ENCODE results near the gene PAXX.

The PAXX gene

GRCh38 chr9:137015540-137015930 lies 23.3 kb downstream of the PAXX start:
- in situ Hi-C loops (cut with MboI; ENCODE audit: low sequenced_read_pairs), result no loop called here

- in situ Hi-C loops (cut with MboI; ENCODE audit: low sequenced_read_pairs), result no loop called here
Measured at GRCh38 chr9:137015976-137016375, 23.8 kb downstream of the PAXX start.

DNA sequence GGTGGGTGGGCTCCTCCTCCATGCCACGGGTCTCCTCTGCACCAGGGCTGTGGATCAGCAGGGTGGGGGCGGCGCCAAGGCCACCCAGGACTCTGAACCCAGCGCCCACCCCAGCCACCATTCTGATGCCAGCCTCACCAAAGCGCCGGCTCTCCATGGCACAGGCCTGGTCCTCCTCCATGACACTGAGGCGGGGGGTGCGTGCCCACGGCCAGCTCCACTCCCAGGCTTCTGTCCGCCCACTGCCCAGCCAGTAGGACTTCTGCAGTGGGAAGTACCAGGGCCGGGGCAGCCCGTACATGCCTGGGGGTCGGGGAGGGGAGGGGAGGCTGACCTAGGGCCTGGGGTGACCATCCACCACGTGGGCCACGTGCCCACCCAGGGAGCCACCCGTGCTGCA lies 24.2 kb downstream of the PAXX start:
- in situ Hi-C loops (cut with MboI; ENCODE audit: low sequenced_read_pairs), result no loop called here

DNA sequence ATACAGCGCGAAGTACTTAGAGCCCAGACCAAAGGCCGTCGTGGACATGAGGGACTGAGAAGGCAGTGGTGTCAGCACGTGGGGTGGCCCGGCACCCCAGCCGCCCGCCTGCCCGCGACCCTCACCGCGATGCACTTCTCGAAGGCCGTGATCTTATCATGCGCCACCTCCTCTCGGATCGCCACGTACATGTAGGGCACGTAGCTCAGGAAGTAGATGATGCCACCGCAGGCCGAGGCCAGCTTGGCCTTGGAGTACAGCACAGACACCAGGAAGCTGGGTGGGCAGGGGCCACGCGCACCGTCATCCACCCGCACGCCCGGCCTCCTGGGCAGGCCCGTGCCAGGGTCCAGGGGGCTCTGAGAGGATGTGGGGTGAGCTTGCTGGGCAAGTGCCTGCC lies 24.8 kb downstream of the PAXX start:
- in situ Hi-C loops (cut with MboI; ENCODE audit: low sequenced_read_pairs), result no loop called here

DNA sequence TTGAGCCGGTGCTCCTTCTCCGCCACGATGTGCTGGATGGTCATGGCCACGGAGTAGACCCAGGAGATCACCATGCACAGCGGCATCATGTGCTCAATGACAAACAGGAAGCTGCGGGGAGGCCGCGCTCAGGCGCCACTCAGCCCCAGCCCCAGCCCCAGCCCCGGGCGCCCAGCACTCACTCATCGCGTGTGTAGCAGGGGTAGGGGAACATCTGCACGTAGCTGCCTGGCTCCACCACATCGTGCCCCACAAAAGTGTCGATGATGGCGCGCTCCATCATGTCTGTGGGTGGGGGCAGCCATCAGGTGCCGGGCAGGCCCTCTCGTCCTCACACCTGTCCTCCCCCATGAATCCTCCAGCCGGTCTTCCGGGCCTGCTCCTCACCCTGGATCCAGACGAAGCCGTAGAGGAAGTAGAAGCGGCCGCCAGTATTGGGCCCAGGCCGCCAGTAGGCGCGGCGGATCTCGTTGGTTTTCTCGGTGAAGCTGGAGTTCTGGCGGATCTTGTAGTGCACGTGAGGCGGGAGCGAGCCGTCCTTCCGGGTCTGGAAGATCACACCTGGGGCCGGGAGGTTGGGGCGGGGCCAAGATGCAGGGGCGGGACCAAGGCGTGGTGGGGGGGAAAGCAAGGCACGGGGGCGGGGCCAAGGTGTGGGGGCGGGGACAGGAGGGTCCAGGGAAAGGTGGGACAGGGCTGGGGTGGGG lies 25.7 kb downstream of the PAXX start:
- in situ Hi-C loops (cut with MboI; ENCODE audit: low sequenced_read_pairs), result no loop called here

GRCh38 chr9:137018761-137019559 lies 26.7 kb downstream of the PAXX start:
- in situ Hi-C loops (cut with MboI; ENCODE audit: low sequenced_read_pairs), result no loop called here

DNA sequence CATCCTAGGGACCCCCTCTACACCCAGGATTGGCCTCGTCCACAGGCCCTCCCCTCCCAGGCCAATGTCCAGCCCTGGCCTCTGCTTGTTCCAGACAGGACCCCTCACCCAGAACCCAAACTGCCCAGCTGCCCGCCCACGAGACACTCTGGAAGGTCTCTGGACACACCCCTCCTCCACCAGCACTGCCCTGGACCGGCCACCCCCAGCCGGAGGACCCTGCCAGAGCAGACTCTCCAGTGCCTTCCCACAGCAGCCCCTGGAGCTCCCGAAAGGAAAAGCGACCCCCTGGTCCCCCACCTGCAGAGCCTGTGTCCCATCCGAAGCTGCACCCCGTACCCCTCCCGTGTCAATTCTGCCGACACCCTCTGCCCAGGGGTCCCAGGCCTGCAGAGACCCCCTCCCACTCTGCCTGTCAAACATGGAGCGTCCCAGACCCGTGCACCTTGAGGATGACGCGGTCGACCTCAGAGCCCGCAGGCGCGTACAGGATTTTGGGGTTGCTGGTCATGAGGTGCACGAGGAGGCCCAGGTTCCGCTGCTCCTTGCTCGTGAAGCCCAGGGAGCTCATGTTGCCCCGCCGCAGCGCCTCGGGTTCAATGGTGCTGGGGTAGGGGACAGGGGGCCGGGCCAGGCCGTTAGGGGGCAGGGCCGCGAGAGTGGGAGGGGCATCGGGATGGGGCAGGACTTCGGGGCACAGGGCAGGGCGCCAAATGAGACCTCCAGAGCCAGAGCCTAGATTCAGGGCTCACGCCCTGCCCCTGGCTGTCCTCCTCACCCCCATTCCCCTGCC lies 27.9 kb downstream of the PAXX start:
- in situ Hi-C loops (cut with MboI; ENCODE audit: low sequenced_read_pairs), result no loop called here

DNA sequence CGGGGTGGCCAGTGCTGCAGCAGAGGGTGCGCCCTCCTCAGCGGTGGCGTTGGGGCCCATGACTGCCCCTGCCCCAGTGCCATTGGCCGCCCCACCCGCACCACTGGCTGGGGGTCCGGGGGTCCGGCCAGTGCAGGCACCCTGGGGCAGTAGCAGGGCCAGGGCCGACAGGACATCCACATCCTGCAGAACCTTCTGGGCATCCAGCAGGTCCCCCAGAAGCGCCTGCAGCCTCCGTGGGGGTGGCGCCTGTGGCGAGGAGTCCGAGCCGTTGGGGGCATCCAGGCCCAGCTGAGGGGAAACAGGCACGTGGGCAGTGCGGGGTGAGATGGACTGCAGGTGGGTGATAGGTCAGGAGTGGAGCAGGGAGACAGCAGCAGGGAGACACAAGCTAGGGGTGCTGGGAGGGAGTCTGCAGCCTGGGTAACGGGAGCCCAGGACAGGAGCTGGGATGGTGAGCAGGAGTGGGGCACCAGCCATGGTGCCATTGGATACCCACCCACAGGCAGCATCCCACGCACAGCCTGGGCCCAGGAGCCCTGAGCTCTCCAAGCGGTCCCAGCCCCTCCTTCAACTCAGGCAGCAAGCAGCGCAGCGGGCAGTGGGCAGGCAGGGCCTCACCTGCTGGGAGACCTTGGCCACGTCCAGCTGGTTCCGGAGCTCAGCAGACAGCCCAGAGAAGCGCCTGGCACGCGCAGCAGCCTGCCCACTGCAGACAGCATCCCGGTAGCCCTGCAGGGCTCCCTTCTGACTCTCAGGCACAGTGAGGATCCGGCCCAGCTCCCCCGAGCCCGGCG lies 28.7 kb downstream of the PAXX start:
- in situ Hi-C loops (cut with MboI; ENCODE audit: low sequenced_read_pairs), result no loop called here

DNA sequence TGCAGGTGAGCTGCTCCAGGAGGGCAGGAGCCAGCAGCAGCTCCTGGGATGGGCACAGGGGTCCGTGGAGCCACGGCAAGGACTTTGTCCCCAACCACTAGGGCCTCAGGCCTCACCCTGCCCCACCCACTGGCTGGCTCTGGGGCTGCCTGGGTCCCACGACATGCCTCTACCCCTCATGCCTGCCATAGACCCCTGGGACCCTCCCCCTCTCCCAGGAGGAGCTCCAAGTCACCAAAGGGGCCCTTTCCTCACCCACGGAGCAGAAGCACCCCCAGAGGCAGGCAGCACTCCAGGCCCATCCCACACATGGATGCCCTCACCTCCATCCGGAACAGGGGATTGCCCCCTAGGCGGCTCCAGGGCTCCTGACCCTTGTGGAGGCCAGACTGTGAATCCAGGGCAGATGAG lies 29.4 kb downstream of the PAXX start:
- in situ Hi-C loops (cut with MboI; ENCODE audit: low sequenced_read_pairs), result no loop called here

DNA sequence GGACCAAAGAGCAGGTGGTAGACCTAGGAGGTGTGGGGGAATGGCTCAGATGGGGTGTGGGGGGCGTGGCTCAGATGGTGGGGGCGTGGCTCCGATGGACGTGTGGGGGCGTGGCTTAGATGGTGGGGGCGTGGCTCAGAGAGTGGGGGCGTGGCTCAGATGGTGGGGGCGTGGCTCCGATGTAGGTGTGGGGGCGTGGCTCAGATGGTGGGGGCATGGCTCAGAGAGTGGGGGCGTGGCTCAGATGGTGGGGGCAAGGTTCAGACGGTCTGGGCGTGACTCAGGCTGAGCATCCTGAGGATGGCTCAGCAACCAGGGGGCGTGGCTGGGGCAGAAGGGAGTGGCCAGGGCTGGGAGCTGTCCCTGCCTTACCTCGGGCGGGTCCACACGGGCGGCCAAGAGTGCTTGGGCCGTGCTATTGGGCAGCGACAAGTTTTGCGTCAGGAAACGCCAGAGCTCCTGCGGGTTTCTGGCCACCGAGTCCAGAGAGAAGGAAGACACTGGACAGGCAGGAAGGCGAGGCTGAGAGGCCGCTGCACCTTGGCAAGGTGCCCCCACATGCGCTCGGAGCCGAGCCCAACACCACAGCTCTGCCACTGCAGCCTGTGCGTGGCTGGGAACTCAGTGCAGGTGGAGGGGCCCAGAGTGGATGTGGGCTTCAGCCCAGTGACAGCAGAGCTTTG lies 29.9 kb downstream of the PAXX start:
- in situ Hi-C loops (cut with MboI; ENCODE audit: low sequenced_read_pairs), result no loop called here

DNA sequence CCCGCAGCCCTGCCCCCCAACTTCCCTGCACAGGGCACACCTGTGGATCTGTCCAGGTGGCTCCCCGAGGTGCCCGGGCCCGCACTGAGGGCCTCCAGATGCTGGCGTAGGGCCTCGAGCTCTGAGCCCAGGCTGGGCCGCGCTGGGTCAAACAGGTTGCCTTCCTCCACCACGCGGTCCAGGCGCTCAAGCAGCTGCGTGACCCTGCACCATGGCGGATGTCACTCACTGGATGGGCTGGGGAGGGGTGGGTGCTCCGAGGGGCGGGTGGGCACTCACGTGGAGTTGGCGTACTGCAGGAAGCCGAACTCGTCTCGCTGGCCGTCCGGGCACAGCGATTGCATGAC lies 30.4 kb downstream of the PAXX start:
- in situ Hi-C loops (cut with MboI; ENCODE audit: low sequenced_read_pairs), result no loop called here

- in situ Hi-C loops (cut with MboI; ENCODE audit: low sequenced_read_pairs), result no loop called here
Measured at GRCh38 chr9:137023157-137023556, 30.9 kb downstream of the PAXX start.

DNA sequence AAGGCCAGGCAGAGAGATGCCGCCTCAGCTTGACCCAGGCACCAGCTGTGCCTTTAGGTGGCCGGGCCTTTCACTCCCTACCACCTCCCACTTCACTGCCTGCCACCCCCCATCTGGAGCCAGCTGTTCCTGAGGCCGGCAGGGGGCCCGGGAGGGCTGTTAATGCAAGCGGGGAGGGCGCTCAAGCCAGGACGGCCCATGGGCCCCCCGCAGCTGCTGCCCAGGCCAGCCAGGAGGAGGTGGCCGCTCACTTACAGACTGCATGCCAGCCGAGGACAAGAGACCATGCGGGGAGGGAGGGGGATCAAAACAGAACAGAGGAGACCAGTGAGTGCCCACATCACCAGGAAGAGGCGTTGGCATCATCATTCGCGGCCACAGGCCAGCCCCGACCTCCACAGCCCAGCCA lies 31.4 kb downstream of the PAXX start:
- in situ Hi-C loops (cut with MboI; ENCODE audit: low sequenced_read_pairs), result no loop called here

DNA sequence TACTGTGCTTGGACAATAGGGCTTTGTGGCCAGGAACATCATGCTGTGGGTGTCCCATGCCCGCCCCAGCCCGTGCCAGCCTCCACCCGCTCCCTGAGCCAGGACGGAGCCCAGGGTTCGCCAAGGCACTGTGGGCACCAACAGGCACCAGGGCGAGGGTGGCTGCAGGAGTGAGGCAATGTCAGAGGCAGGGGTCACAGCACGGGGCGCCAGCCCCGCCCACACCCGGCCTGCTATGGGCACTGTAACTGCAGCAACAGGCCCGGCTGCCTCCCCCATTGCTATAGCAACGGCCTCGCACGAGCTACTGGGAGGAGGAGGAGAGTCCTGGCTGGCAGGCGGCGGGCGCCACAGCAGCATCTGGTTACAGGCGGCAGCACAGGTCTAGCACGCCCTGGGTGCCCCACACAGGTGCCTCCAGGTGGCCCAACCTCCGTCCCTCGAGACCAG lies 33.3 kb downstream of the PAXX start:
- in situ Hi-C loops (cut with MboI; ENCODE audit: low sequenced_read_pairs), result no loop called here

GRCh38 chr9:137026384-137026783 lies 34.2 kb downstream of the PAXX start:
- in situ Hi-C loops (cut with MboI; ENCODE audit: low sequenced_read_pairs), result no loop called here

DNA sequence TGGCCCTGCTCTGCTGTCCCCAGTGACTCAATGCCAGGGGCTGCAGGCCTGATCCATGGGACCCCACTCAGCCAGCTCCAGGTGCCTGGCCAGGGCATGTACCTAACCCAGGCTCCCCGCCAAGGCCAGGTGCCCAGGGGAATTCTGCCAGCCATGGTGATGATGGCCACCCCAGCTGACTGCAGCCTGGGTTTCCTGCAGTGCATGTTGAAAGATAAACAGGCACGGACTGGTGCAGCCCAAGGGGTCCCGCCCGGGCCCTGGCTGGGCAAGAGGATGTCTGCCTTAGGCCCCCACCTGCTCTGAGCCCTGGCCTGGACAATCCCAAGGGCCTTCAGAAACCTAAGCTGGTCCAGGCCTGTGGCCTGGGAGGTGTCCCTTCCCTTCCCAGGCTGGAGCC lies 34.6 kb downstream of the PAXX start:
- in situ Hi-C loops (cut with MboI; ENCODE audit: low sequenced_read_pairs), result no loop called here

DNA sequence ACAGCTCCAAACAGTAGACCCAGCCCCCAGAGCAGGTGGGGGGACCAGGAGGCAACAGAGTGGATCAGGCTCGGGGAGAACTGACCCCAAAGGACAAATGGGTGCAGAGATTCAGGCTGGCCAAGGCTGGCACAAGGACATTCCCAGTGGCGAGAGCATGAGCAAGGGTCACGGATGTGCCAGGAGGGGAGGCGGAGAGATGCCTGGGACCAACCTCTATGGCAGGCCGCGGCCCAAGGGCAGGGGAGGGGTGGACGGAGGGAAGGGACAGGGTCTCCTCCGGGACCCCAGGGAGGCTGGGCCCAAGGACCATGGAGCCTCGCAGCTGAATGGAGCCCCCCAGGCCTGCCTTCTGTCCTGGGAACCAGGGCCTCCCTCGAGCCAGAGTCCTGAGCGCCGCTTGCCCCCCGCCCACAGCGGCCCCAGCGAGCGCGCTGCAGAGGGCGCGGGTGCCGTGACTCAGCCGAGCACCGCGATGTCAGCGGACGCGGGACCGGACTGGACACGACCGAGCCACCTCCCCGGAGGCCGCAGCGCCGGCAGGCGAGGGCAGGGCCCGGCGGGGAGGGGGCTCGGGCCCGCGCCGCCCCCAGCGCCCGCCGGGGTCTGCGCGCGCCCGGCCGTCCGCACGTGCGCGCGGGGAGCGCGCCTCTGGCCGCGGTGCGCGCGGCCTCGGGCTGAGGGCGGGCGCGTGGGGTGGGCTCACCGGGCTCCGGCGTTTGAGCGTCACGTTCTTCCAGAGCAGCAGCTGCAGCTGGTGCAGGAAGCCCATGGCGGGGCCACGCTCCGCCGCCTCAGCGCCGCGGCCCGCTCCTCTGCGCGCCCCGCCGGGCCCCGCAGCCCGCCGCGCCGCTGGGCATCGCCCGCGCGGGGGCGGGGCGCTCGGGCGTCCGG lies 35.4 kb downstream of the PAXX start, which contains the start of gene ABCA2:
Gene ABCA2, minus strand, starts transcription at position 869 of the 894 bp plus-strand sequence. Its CDS starts 97 bp downstream, at position 772.
- in situ Hi-C loops (cut with MboI; ENCODE audit: low sequenced_read_pairs), result no loop called here

DNA sequence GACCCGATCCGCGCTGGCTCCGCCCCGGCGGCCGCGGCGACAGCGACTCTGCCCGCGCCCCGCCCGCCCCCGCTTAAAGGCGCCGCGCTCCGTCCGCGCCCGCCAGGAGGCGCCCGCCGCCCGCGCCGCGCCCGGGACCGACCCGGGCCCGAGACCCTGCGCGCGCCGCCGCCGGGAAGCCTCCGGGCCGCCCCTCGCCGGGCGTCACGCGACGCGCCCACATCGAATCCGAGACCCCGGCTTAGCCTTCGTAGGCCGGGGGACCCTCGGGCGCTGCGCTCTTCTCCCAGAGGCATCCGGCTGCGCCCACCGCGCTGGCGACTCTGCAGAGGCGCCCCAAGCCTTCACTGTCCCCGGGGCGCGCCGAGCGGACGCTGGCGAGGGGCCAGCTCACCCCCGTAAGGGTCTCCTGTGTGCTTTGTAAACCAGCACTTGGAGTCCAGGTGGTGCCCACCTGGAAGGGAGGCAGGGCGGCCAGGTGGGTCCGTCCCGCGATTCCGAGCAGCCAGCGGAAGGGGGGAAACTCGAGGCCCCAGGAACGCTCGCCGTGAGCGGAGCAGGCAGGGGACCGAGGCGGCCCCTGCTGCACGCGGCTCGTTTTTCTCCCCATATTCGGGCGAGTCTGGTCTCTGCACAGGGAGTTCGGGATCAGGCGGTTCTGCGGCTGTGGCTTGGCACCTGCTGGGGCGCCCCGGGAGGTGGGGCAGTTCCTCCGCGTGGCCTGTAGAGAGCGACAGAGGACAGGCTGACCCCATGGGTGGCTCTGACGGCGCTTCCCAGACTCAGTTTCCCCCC lies 36.2 kb downstream of the PAXX start:
- in situ Hi-C loops (cut with MboI; ENCODE audit: low sequenced_read_pairs), result no loop called here

Data from HL-60/S4 treated with phorbol 12-myristate 13-acetate at 8.2 ng/mL for 4 days and 3 days (cell line).